Choroid plexus epithelial cell (primary cell): ENCODE measurements around the gene ALPK1.

Source experiments
- DNase-seq: peaks from one replicate; pipeline ENCODE4 v3.0.0-alpha.2; 2010; ENCODE audit warnings: low read depth
- H3K4me3 ChIP-seq: 2 replicates; pipeline ENCODE4 v1.5.1; 2011; ENCODE audit warnings: low read depth, mild to moderate bottlenecking, control low read depth, low read length, moderate library complexity
- CTCF ChIP-seq: conservative IDR thresholded peaks from 2 replicates; pipeline ENCODE4 v1.5.1; 2011; ENCODE audit warnings: low read depth, mild to moderate bottlenecking, control low read depth, inconsistent platforms, low read length, moderate library complexity

The ALPK1 gene

GRCh38 chr4:112270051-112270450 lies 27.1 kb upstream of the ALPK1 start:
- no peak for DNase-seq
- TF ChIP-seq CTCF = no peak
- no peak overlapping the region for H3K4me3 ChIP-seq

GRCh38 chr4:112270640-112271421 lies 26.3 kb upstream of the ALPK1 start:
- peak; percentile 78 for DNase-seq
- H3K4me3 ChIP-seq = no peak overlapping the region
- no peak for TF ChIP-seq CTCF

- TF ChIP-seq CTCF = no peak
- no peak overlapping the region for H3K4me3 ChIP-seq
These were observed 24.9 kb upstream of the ALPK1 start for GRCh38 chr4:112272292-112272691.

GRCh38 chr4:112274959-112275358 lies 22.2 kb upstream of the ALPK1 start:
- DNase-seq = no peak
- TF ChIP-seq CTCF = no peak

More at GRCh38 chr4:112272292-112272691, 24.9 kb upstream of the ALPK1 start:
- no peak for DNase-seq

GRCh38 chr4:112276113-112276512 lies 21.1 kb upstream of the ALPK1 start:
- H3K4me3 ChIP-seq = no peak overlapping the region
- DNase-seq = no peak
- TF ChIP-seq CTCF = no peak

More at GRCh38 chr4:112274959-112275358, 22.2 kb upstream of the ALPK1 start:
- no peak overlapping the region for H3K4me3 ChIP-seq

GRCh38 chr4:112277220-112277619 lies 19.9 kb upstream of the ALPK1 start:
- no peak overlapping the region for H3K4me3 ChIP-seq
- TF ChIP-seq CTCF = no peak
- no peak for DNase-seq
